ENCODE results near the gene TMEM132C.

Gene TMEM132C

DNA sequence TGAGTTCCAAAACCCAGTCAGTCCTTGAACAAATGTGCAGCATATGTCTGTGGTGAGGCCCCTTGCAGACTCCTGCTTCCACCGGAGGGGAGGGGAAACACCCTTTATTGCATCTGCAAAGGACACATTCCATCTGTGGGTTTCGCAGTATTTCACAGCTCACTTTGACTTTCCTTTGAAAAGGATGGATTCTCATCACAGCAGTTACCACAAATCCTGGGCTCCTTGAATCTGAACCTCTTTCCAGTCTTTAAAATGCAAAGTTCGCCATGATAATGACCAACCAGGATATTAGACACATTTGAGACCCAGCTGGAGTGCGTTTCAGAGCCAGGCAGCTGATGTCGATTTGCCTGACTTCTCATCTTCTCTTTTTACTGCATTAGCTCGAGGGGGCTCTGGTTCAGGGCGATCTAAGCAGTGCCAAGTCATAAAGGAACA lies 314.4 kb downstream of the TMEM132C start:
- no peak for TF ChIP-seq RAD21 (IDR thresholded peaks at IDR 0.05; ENCODE audit: low read depth)
- no peak for TF ChIP-seq EGR1 (IDR thresholded peaks at IDR 0.05)
- TF ChIP-seq, protein P1, sequence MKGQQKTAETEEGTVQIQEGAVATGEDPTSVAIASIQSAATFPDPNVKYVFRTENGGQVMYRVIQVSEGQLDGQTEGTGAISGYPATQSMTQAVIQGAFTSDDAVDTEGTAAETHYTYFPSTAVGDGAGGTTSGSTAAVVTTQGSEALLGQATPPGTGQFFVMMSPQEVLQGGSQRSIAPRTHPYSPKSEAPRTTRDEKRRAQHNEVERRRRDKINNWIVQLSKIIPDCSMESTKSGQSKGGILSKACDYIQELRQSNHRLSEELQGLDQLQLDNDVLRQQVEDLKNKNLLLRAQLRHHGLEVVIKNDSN (IDR thresholded peaks at IDR 0.05) = no peak
- TF ChIP-seq, protein P2, sequence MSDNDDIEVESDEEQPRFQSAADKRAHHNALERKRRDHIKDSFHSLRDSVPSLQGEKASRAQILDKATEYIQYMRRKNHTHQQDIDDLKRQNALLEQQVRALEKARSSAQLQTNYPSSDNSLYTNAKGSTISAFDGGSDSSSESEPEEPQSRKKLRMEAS (IDR thresholded peaks at IDR 0.05) = no peak
- TF ChIP-seq FOXM1 (IDR thresholded peaks at IDR 0.05; ENCODE audit: borderline replicate concordance, low read depth) = no peak

DNA sequence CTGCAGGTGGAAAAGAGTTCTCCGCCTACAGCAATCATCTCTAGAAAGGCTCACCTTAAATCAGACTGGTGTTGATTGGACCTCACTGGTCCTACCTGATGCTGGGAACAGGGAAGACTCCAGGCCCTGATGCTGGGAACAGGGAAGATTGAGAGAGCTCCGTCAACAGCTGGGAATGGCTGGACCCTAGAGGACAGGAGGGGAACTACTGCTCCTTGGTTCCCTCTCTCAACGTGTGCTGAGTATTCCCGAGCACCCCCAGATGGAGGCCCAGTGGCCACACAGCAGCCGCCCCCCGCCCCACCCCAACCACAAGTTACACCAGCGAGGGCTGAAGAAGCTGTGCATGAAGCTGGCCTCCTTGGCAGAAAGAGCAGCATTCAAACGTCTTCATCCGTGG lies 316.5 kb downstream of the TMEM132C start:
- TF ChIP-seq, protein P3, sequence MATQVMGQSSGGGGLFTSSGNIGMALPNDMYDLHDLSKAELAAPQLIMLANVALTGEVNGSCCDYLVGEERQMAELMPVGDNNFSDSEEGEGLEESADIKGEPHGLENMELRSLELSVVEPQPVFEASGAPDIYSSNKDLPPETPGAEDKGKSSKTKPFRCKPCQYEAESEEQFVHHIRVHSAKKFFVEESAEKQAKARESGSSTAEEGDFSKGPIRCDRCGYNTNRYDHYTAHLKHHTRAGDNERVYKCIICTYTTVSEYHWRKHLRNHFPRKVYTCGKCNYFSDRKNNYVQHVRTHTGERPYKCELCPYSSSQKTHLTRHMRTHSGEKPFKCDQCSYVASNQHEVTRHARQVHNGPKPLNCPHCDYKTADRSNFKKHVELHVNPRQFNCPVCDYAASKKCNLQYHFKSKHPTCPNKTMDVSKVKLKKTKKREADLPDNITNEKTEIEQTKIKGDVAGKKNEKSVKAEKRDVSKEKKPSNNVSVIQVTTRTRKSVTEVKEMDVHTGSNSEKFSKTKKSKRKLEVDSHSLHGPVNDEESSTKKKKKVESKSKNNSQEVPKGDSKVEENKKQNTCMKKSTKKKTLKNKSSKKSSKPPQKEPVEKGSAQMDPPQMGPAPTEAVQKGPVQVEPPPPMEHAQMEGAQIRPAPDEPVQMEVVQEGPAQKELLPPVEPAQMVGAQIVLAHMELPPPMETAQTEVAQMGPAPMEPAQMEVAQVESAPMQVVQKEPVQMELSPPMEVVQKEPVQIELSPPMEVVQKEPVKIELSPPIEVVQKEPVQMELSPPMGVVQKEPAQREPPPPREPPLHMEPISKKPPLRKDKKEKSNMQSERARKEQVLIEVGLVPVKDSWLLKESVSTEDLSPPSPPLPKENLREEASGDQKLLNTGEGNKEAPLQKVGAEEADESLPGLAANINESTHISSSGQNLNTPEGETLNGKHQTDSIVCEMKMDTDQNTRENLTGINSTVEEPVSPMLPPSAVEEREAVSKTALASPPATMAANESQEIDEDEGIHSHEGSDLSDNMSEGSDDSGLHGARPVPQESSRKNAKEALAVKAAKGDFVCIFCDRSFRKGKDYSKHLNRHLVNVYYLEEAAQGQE (IDR thresholded peaks at IDR 0.05; ENCODE audit: low read depth) = no peak
- no peak for TF ChIP-seq YY1 (IDR thresholded peaks at IDR 0.05; ENCODE audit: low read depth)
- no peak for TF ChIP-seq CREB1 (IDR thresholded peaks at IDR 0.05; ENCODE audit: low read depth)
- no peak for TF ChIP-seq EP300 (IDR thresholded peaks at IDR 0.05; ENCODE audit: borderline replicate concordance)
- TF ChIP-seq EGR1 (IDR thresholded peaks at IDR 0.05) = no peak
- no peak for TF ChIP-seq NFIC (IDR thresholded peaks at IDR 0.05)
- TF ChIP-seq, protein P2 (IDR thresholded peaks at IDR 0.05) = no peak
- no peak for TF ChIP-seq CEBPB (IDR thresholded peaks at IDR 0.05)
- TF ChIP-seq ZBTB7A (IDR thresholded peaks at IDR 0.05; ENCODE audit: low read depth) = no peak
- no peak for TF ChIP-seq TAF1 (IDR thresholded peaks at IDR 0.05; ENCODE audit: low read depth)
- TF ChIP-seq, protein P1 (IDR thresholded peaks at IDR 0.05) = no peak
- no peak for TF ChIP-seq FOXM1 (IDR thresholded peaks at IDR 0.05; ENCODE audit: borderline replicate concordance, low read depth)
- no peak for TF ChIP-seq RAD21 (IDR thresholded peaks at IDR 0.05; ENCODE audit: low read depth)
- TF ChIP-seq TCF12 (IDR thresholded peaks at IDR 0.05; ENCODE audit: low read depth) = no peak
- TF ChIP-seq TEAD4 (IDR thresholded peaks at IDR 0.05) = no peak

DNA sequence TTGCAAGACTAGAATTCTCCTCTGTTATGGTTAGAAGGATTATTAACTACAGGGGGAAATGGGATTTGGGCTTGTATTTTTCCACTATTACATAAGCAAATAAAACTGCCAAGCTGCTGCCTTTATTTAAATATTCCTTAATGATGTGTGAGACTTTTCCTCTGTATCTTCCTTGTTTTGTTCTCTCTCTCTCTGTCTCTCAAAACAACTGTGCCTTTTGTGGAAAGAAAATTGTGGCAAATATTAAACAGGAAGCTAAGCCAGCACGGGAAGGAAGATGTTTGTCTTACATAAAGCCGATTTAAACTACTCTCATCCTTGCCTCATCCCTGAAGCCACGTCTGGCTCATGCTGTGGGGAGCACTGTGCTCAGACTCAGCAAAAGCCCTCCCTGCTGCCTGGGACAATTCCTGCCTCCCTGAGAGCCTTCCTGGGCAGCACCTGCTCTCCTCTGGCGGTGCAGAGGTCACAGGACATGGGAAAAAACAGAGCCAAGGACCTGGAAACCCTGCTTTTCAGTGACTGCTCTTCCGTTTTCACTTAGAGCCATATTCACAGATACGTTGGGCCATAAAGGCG lies 319.6 kb downstream of the TMEM132C start:
- TF ChIP-seq, protein P3 (IDR thresholded peaks at IDR 0.05; ENCODE audit: low read depth) = no peak
- TF ChIP-seq ZBTB7A (IDR thresholded peaks at IDR 0.05; ENCODE audit: low read depth) (no peak), TEAD4 (IDR thresholded peaks at IDR 0.05) (no peak), EP300 (IDR thresholded peaks at IDR 0.05; ENCODE audit: borderline replicate concordance) (no peak), FOXM1 (IDR thresholded peaks at IDR 0.05; ENCODE audit: borderline replicate concordance, low read depth) (no peak), RAD21 (IDR thresholded peaks at IDR 0.05; ENCODE audit: low read depth) (no peak), TAF1 (IDR thresholded peaks at IDR 0.05; ENCODE audit: low read depth) (no peak), CEBPB (IDR thresholded peaks at IDR 0.05) (no peak), NFIC (IDR thresholded peaks at IDR 0.05) (no peak), CREB1 (IDR thresholded peaks at IDR 0.05; ENCODE audit: low read depth) (no peak), EGR1 (IDR thresholded peaks at IDR 0.05) (no peak), YY1 (IDR thresholded peaks at IDR 0.05; ENCODE audit: low read depth) (no peak), TCF12 (IDR thresholded peaks at IDR 0.05; ENCODE audit: low read depth) (no peak)
- TF ChIP-seq, protein P2 (IDR thresholded peaks at IDR 0.05) = no peak
- TF ChIP-seq, protein P1 (IDR thresholded peaks at IDR 0.05) = no peak

DNA sequence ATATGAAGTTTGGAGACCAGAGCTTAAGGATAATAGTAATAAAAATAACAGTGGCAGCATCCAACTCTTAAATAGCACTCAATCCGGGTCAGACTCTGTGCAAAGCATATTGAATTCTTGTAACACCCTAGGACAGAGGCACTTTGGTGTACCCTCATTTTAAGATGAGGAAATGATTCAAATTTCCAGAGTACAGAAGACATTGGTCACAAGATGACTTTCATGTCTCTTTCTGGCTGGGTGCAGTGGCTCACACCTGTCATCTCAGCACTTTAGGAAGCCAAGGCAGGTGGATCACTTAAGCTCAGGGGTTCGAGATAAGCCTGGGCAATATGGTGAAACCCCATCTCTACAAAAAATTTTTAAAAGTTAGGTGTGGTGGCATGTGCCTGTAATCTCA lies 320.9 kb downstream of the TMEM132C start:
- TF ChIP-seq RAD21 (IDR thresholded peaks at IDR 0.05; ENCODE audit: low read depth) (no peak), ZBTB7A (IDR thresholded peaks at IDR 0.05; ENCODE audit: low read depth) (no peak), TAF1 (IDR thresholded peaks at IDR 0.05; ENCODE audit: low read depth) (no peak), EP300 (IDR thresholded peaks at IDR 0.05; ENCODE audit: borderline replicate concordance) (no peak), TCF12 (IDR thresholded peaks at IDR 0.05; ENCODE audit: low read depth) (no peak), CEBPB (IDR thresholded peaks at IDR 0.05) (no peak), FOXM1 (IDR thresholded peaks at IDR 0.05; ENCODE audit: borderline replicate concordance, low read depth) (no peak), NFIC (IDR thresholded peaks at IDR 0.05) (no peak), TEAD4 (IDR thresholded peaks at IDR 0.05) (no peak)
- TF ChIP-seq, protein P1 (IDR thresholded peaks at IDR 0.05) = no peak
- TF ChIP-seq, protein P3 (IDR thresholded peaks at IDR 0.05; ENCODE audit: low read depth) = no peak

Measured in Ishikawa (cell line).